ENCODE measurements around the gene KCNK1. TPM values are rescaled to one million over a fixed set of nuclear protein-coding genes. Genes with fewer than 3 reads are reported as not detected.

The KCNK1 gene
- total RNA-seq, 2 donors from 2014 or later, result 3.2 to 6.3 TPM

DNA sequence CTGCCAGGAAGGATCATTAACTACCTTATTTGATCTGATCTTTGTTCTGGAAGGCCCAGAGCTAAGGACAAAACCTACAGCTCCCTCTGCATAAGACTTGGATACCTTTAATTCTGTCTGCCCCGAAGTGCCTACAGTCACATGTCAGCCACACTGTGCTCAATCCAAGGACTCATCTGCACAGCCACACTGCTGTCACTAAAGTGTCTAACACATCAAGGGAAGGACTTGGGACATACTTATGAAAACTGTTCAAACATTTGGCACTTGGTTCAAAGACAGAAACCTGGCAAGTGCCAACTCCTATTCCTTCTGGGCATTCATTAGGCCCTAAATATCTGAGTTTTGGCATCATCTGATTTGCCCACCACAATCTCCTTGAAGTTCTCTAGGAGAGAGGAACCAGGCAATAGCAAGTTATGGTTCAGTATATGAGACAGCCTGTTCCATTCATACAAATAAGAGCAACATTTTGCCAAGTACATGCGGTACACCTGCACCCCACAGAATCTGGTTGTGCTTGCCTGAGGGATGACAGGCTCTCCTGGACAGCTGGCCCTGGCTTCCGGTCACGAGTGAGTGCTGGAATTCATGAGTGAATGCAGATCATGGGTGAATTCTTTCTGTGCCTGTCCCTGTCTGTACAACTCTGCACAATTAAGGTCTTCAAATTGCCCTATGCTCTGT, 105.9 kb downstream of the KCNK1 start:
- intact Hi-C loops (cut with DNase I), result no loop called here
- DNase-seq (ENCODE audit: low spot score), result no peak

GRCh38 chr1:233721004-233721595, 107.2 kb downstream of the KCNK1 start:
- intact Hi-C loops (cut with DNase I), result no loop called here
- no peak for DNase-seq (ENCODE audit: low spot score)

Small RNA genes within 50 kb of the gene (microRNA-seq; reads per million reads assigned to microRNA genes)
- gene MIR4427 (ENCODE audit: borderline microRNAs expressed in 2 of 2), result 0 reads per million in 2 donors

Measured in posterior vena cava (tissue), 2 donors.